Smooth muscle cell (in vitro differentiated cells): Measurements from ENCODE around the gene PTPRN2. TPM values are rescaled to one million over a fixed set of nuclear protein-coding genes. Genes with fewer than 3 reads are reported as not detected.

ENCODE experiments used
- DNase-seq: peaks from one replicate; lab custom pipeline; 2025; ENCODE audit not compliant: unreplicated experiment; lab: John Stamatoyannopoulos, UW
- H2AFZ ChIP-seq: fragments of 200-600 bp; sonication (generic); 2 replicates; pipeline ENCODE4 v1.6.0; 2016; ENCODE audit warnings: antibody characterized with exemption, low read depth, mild to moderate bottlenecking
- H3F3A ChIP-seq: fragments of 200-600 bp; sonication (generic); 2 replicates; pipeline ENCODE4 v1.6.0; 2017; ENCODE audit warnings: antibody characterized with exemption, low read depth
- H3K27ac ChIP-seq: fragments of 200-600 bp; sonication (generic); 2 replicates; pipeline ENCODE4 v1.5.1; 2016; ENCODE audit warnings: low read depth, mild to moderate bottlenecking
- H3K27me3 ChIP-seq: fragments of 200-600 bp; sonication (generic); 2 replicates; pipeline ENCODE4 v1.6.1; 2016; ENCODE audit warnings: low read depth, mild to moderate bottlenecking
- H3K36me3 ChIP-seq: fragments of 200-600 bp; sonication (generic); 2 replicates; pipeline ENCODE4 v1.5.1; 2016; ENCODE audit warnings: low read depth
- H3K4me1 ChIP-seq: fragments of 200-600 bp; sonication (generic); 2 replicates; pipeline ENCODE4 v1.5.1; 2016; ENCODE audit warnings: low read depth
- H3K4me2 ChIP-seq: fragments of 200-600 bp; sonication (generic); 2 replicates; pipeline ENCODE4 v1.6.0; 2016; ENCODE audit warnings: mild to moderate bottlenecking
- H3K4me3 ChIP-seq: fragments of 200-600 bp; sonication (generic); 2 replicates; pipeline ENCODE4 v1.5.1; 2016; ENCODE audit warnings: mild to moderate bottlenecking
- H3K79me2 ChIP-seq: fragments of 200-600 bp; sonication (generic); 2 replicates; pipeline ENCODE4 v1.6.0; 2016; ENCODE audit warnings: low read depth, mild to moderate bottlenecking
- H3K9ac ChIP-seq: fragments of 200-600 bp; sonication (generic); 2 replicates; pipeline ENCODE4 v1.6.0; 2016; ENCODE audit warnings: low read depth
- H3K9me3 ChIP-seq: fragments of 200-600 bp; sonication (generic); replicated peaks from 2 replicates; pipeline ENCODE4 v1.5.1; 2016; ENCODE audit warnings: low read depth
- H4K20me1 ChIP-seq: fragments of 200-600 bp; sonication (generic); 2 replicates; pipeline ENCODE4 v1.6.0; 2016; ENCODE audit warnings: low read depth
- CTCF ChIP-seq: fragments of 200-600 bp; sonication (generic); IDR thresholded peaks from 2 replicates; pipeline ENCODE4 v1.5.1; 2017; ENCODE audit warnings: borderline replicate concordance, mild to moderate bottlenecking, antibody characterized with exemption; ENCODE audit not compliant: insufficient read depth, poor library complexity, severe bottlenecking
- WGBS: methylation state at CpG from one replicate; pipeline ENCODE4 v1.1.7; 2016; ENCODE audit warnings: low lambda C conversion rate; 5-methylcytosine and 5-hydroxymethylcytosine counted together
- polyA plus RNA-seq: library from polyadenylated mRNA; unstranded; fragments of >200 nt; fragmentation: Nextera tagmentation; extraction: Ambion mirVana; gene quantifications from 2 replicates; pipeline ENCODE4 v1.2.1, GENCODE V29; 2016
- total RNA-seq: library from RNA; depleted of rRNA; stranded (reverse); fragments of >200 nt; gene quantifications from 2 replicates; pipeline ENCODE4 v1.2.3, GENCODE V29; 2014

Gene PTPRN2
- total and polyA plus RNA-seq, 2 experiments from 2014 or later = 0.09 to 0.87 TPM

DNA sequence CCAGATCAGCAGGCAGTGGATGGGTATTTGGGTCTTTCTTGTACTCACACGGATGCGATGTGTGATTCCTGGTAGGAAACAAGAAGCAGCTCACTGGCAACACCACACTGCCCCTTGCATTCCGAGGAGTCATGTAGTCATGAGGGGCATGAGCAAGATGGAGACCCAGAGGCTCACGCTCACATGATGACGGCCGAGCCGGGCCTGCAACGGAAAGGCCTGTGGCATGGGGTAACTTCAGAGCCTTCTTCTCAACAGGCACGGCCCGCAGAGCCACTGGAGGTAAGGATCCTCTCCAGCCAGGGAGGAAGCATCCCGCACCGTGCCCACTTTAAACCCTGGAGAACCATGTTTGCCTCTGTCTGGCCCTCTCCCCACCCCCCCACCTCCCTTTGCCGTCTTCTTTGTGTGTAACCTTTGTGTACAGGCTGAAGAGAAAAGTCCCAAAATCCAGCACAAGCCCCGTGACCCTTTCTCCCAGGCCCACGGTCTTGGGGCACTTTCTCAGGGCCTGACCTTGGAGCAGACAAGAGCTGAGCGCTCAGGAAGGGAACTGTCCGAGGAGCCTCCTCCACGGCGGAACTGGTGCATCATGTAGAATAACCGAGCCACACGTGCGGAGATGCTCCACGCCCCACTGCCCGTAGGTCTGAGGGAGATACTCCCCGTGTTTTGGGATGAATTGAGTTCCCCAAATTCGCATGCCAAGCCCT, 734.4 kb downstream of the PTPRN2 start:
- no peak overlapping the region for H3K9ac ChIP-seq
- H3K9me3 ChIP-seq = no peaks in the 10 kb centered on the region
- no peak overlapping the region for H2AFZ ChIP-seq
- peaks cover 13% of the 10 kb centered on the region for H3K4me1 ChIP-seq
- no peak for TF ChIP-seq CTCF
- no peaks in the 10 kb centered on the region for H3K79me2 ChIP-seq
- WGBS = 95% methylated on average over 19 of the region's 26 CpGs
- H3K36me3 ChIP-seq = no peaks in the 10 kb centered on the region
- no peaks in the 10 kb centered on the region for H4K20me1 ChIP-seq
- H3F3A ChIP-seq = no peaks in the 10 kb centered on the region
- no peak for DNase-seq
- no peak overlapping the region for H3K27ac ChIP-seq
- H3K4me3 ChIP-seq = no peak overlapping the region
- H3K27me3 ChIP-seq = no peaks in the 10 kb centered on the region
- no peak overlapping the region for H3K4me2 ChIP-seq

DNA sequence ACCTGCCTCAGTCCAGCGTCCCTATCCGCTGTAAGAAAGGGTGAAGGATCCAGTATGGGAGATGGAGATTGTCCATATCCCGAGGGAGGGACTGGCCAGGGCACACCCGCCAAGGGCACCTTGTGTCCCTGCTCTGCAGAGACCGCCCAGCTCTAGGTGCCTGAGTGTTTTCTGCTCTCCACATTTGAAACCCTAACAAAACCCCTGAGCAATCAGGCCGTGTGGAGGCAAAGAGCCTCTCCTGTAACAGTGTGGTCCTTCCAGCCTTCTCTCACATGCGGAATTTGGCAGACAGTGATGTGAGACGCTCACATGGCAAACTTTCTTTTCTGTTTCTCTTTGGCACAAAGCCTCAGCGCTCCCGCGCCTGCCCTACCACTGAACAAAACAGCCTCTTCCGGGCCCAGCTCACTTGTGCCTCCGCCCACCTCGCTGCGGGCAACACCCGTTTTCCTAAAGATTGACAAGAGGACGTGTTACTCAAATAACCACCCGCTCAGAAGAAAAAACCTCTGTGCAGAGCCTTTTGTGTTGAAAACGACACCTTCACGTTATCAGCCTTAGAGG, 736.0 kb downstream of the PTPRN2 start:
- no peak overlapping the region for H3K27ac ChIP-seq
- H2AFZ ChIP-seq = peak overlapping the region; percentile 81
- H3K4me3 ChIP-seq = peak overlapping the region; percentile 44
- no peaks in the 10 kb centered on the region for H3K79me2 ChIP-seq
- H3K27me3 ChIP-seq = no peaks in the 10 kb centered on the region
- no peaks in the 10 kb centered on the region for H3K9me3 ChIP-seq
- no peak for TF ChIP-seq CTCF
- DNase-seq = no peak
- no peaks in the 10 kb centered on the region for H3F3A ChIP-seq
- H4K20me1 ChIP-seq = no peaks in the 10 kb centered on the region
- peaks cover 13% of the 10 kb centered on the region for H3K4me1 ChIP-seq
- WGBS = 39% methylated on average over 20 of the region's 20 CpGs
- H3K36me3 ChIP-seq = no peaks in the 10 kb centered on the region
- no peak overlapping the region for H3K9ac ChIP-seq
- H3K4me2 ChIP-seq = peak overlapping the region; percentile 85

- Histone ChIP-seq H4K20me1 (no peaks in the 10 kb centered on the region), H3K27me3 (no peaks in the 10 kb centered on the region), H3K27ac (no peak overlapping the region), H3F3A (no peaks in the 10 kb centered on the region), H2AFZ (peak overlapping the region; percentile 81), H3K4me3 (no peak overlapping the region), H3K4me2 (no peak overlapping the region), H3K79me2 (no peaks in the 10 kb centered on the region), H3K36me3 (no peaks in the 10 kb centered on the region), H3K4me1 (peaks cover 13% of the 10 kb centered on the region), H3K9ac (no peak overlapping the region), H3K9me3 (no peaks in the 10 kb centered on the region)
- WGBS = 87% methylated on average over 20 of the region's 20 CpGs
- no peak for TF ChIP-seq CTCF
- no peak for DNase-seq
These were observed 736.9 kb downstream of the PTPRN2 start for GRCh38 chr7:157850481-157851444.
